Vagina (tissue), 2 donors: Measurements from ENCODE around the gene SLCO1B1.

Experiments
- CTCF ChIP-seq, 3 experiments: fragments of 450-650 bp in 2 of 3; fragments of 200-600 bp in 1 of 3; sonication (generic) in 1 of 3; IDR thresholded peaks; one replicate each; pipeline ENCODE4 v1.5.1; 2017 to 2019; ENCODE audit warnings: antibody characterized with exemption in 3 of 3, mild to moderate bottlenecking in 2 of 3, moderate library complexity in 2 of 3
- POLR2A ChIP-seq, 2 donors: fragments of 450-650 bp; IDR thresholded peaks; one replicate each; pipeline ENCODE4 v1.6.1; 2017; ENCODE audit warnings: antibody characterized with exemption in 2 of 2, mild to moderate bottlenecking in 2 of 2, moderate library complexity in 2 of 2

GRCh38 chr12:21111732-21112131 is 19.3 kb upstream of the SLCO1B1 start:
- TF ChIP-seq CTCF (IDR thresholded peaks at IDR 0.05) (no peak), POLR2A (IDR thresholded peaks at IDR 0.05) (no peak)
